Astrocyte of the spinal cord (primary cell): ENCODE results near the gene PGS1.

ENCODE experiments used
- DNase-seq: peaks from one replicate; pipeline ENCODE4 v3.0.0; 2011; ENCODE audit warnings: low read depth, low spot score
- H3K4me3 ChIP-seq: 2 replicates; pipeline ENCODE4 v1.5.1; 2011; ENCODE audit warnings: low read depth, mild to moderate bottlenecking, low read length, moderate library complexity
- CTCF ChIP-seq: IDR thresholded peaks from 2 replicates; pipeline ENCODE4 v1.5.1; 2012; ENCODE audit warnings: low read depth, mild to moderate bottlenecking, low read length, inconsistent platforms
- in situ Hi-C: cut with HindIII; loops from 2 replicates; pipeline ENCODE4 v1.10.0; 2017; ENCODE audit warnings: low sequenced_read_pairs

Gene PGS1

GRCh38 chr17:78421084-78421533 is 42.7 kb downstream of the PGS1 start:
- H3K4me3 ChIP-seq = no peak overlapping the region
- TF ChIP-seq CTCF = no peak
- in situ Hi-C loops = no loop called here
- no peak for DNase-seq

GRCh38 chr17:78421534-78422266 is 43.3 kb downstream of the PGS1 start:
- in situ Hi-C loops = no loop called here
- TF ChIP-seq CTCF = peak; percentile 100
- H3K4me3 ChIP-seq = no peak overlapping the region

GRCh38 chr17:78422267-78422605 is 43.8 kb downstream of the PGS1 start:
- in situ Hi-C loops = no loop called here
- H3K4me3 ChIP-seq = no peak overlapping the region
- DNase-seq = no peak
- TF ChIP-seq CTCF = no peak

More at GRCh38 chr17:78421534-78422266, 43.3 kb downstream of the PGS1 start:
- DNase-seq = peak; percentile 75

GRCh38 chr17:78422872-78423588 is 44.6 kb downstream of the PGS1 start:
- in situ Hi-C loops = no loop called here
- TF ChIP-seq CTCF = no peak
- no peak overlapping the region for H3K4me3 ChIP-seq
- DNase-seq = no peak

- DNase-seq = no peak
- no peak overlapping the region for H3K4me3 ChIP-seq
- in situ Hi-C loops = no loop called here
- no peak for TF ChIP-seq CTCF
Measured at GRCh38 chr17:78423961-78424675, 45.7 kb downstream of the PGS1 start.

- TF ChIP-seq CTCF = no peak
- in situ Hi-C loops = no loop called here
- H3K4me3 ChIP-seq = no peak overlapping the region
- no peak for DNase-seq
Measured at GRCh38 chr17:78425429-78425828, 47.0 kb downstream of the PGS1 start.
